Cardiac muscle cell (in vitro differentiated cells and primary cell): Measurements from ENCODE around the gene NOTCH2. TPM values are rescaled to one million over a fixed set of nuclear protein-coding genes. Genes with fewer than 3 reads are reported as not detected.

ENCODE experiments used
- DNase-seq, 2 donors: peaks; one replicate each; pipeline versions ENCODE4 v3.0.0 to v3.0.0-alpha.2; 2010 to 2017; ENCODE audit warnings: low read depth in 1 of 2, low spot score in 1 of 2
- H3K27ac ChIP-seq: fragments of 200-600 bp; sonication (generic); 2 replicates; pipeline ENCODE4 v1.5.1; 2016
- H3K27me3 ChIP-seq: fragments of 200-600 bp; sonication (generic); 2 replicates; pipeline ENCODE4 v1.6.0; 2016; ENCODE audit warnings: control low read depth
- H3K36me3 ChIP-seq: fragments of 200-600 bp; sonication (generic); 2 replicates; pipeline ENCODE4 v1.5.1; 2016; ENCODE audit warnings: control low read depth
- H3K4me1 ChIP-seq: fragments of 200-600 bp; sonication (generic); 2 replicates; pipeline ENCODE4 v1.8.1; 2017; ENCODE audit warnings: low read depth, mild to moderate bottlenecking, mixed run types
- H3K4me3 ChIP-seq: fragments of 200-600 bp; sonication (generic); 2 replicates; pipeline ENCODE4 v1.5.1; 2016; ENCODE audit warnings: mild to moderate bottlenecking
- H3K9me3 ChIP-seq: fragments of 200-600 bp; sonication (generic); 2 replicates; pipeline ENCODE4 v1.5.1; 2017; ENCODE audit warnings: low read depth, mild to moderate bottlenecking, control low read depth
- CTCF ChIP-seq: IDR thresholded peaks from 2 replicates; pipeline ENCODE4 v1.5.1; 2012; ENCODE audit warnings: low read depth, mild to moderate bottlenecking, low read length
- polyA plus RNA-seq: library from polyadenylated mRNA; unstranded; fragments of >200 nt; fragmentation: Nextera tagmentation; extraction: Ambion mirVana; gene quantifications from 2 replicates; pipeline ENCODE4 v1.2.1, GENCODE V29; 2016
- total RNA-seq: library from RNA; depleted of rRNA; stranded (reverse); fragments of >200 nt; gene quantifications from 2 replicates; pipeline ENCODE4 v1.2.3, GENCODE V29; 2016

The NOTCH2 gene
- total and polyA plus RNA-seq, 2 experiments from 2014 or later = 25.6 to 52.3 TPM

GRCh38 chr1:119911775-119912174 lies 157.7 kb downstream of the NOTCH2 start:
- Histone ChIP-seq H3K36me3 (peaks cover 22% of the 10 kb centered on the region), H3K4me3 (no peak overlapping the region), H3K9me3 (no peaks in the 10 kb centered on the region), H3K4me1 (no peaks in the 10 kb centered on the region), H3K27me3 (no peaks in the 10 kb centered on the region), H3K27ac (no peak overlapping the region)
- no peak for TF ChIP-seq CTCF
- DNase-seq = no peak

GRCh38 chr1:119910618-119911017 lies 158.8 kb downstream of the NOTCH2 start:
- H3K36me3 ChIP-seq = peaks cover 11% of the 10 kb centered on the region
- no peaks in the 10 kb centered on the region for H3K27me3 ChIP-seq
- TF ChIP-seq CTCF = no peak
- no peak overlapping the region for H3K27ac ChIP-seq
- no peak overlapping the region for H3K4me3 ChIP-seq
- no peaks in the 10 kb centered on the region for H3K4me1 ChIP-seq
- no peaks in the 10 kb centered on the region for H3K9me3 ChIP-seq
- DNase-seq = no peak

- Histone ChIP-seq H3K36me3 (peaks cover 6% of the 10 kb centered on the region), H3K4me3 (no peak overlapping the region), H3K4me1 (no peaks in the 10 kb centered on the region), H3K27me3 (no peaks in the 10 kb centered on the region), H3K9me3 (no peaks in the 10 kb centered on the region), H3K27ac (no peak overlapping the region)
- no peak for DNase-seq
- TF ChIP-seq CTCF = no peak
These were observed 159.4 kb downstream of the NOTCH2 start for GRCh38 chr1:119909890-119910596.

DNA sequence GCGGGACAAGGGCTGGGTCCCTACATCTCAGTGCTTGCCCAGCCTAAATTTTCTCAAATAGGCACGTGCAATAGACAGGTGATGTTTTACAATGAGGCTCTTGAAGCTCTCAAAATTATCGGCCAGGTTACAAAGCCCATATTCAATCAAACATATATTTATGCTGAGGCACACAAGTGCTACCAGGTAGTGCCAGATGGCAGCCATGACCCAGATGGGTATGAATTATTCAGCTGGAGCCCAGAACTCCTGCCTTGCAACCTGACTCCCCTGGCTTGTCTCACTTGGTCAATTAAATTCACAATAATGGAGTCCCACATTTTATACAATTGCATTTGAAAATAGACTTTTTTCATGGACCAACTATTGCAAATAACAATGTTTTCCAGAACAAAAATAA lies 160.8 kb downstream of the NOTCH2 start:
- TF ChIP-seq CTCF = no peak
- H3K27me3 ChIP-seq = no peaks in the 10 kb centered on the region
- no peak overlapping the region for H3K27ac ChIP-seq
- no peak overlapping the region for H3K4me3 ChIP-seq
- no peaks in the 10 kb centered on the region for H3K36me3 ChIP-seq
- H3K9me3 ChIP-seq = no peaks in the 10 kb centered on the region
- no peak for DNase-seq
- no peaks in the 10 kb centered on the region for H3K4me1 ChIP-seq

DNA sequence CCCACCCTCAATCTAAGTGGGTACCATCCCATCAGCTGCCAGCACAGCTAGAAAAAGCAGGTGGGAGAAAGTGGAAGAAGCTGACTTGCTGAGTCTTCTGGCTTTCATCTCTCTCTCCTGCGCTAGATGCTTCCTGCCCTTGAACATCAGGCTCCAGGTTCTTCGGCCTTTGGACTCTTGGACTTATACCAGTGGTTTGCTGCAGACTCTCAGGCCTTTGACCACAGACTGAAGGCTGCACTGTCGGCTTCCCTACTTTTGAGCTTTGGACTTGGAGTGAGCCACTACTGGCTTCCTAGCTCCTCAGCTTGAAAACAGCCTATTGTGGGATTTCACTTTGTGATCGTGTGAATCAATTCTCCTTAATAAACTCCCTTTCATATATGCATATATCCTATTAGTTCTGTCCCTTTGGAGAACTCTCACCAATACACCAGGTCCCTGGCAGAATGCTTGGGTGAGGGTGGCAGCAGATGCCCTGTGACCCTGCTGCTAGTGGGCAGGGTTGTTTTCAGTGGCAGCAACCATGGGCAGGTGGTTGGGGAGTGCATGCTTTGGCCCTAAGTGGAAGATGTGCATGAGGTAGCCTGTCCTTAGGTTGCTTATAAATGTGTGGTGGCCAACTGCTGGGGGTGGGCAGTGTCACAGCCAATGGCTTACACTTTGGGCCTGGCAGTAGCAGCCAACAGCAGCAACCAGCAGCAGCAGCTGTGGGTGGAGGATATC lies 162.4 kb downstream of the NOTCH2 start:
- H3K36me3 ChIP-seq = no peaks in the 10 kb centered on the region
- no peaks in the 10 kb centered on the region for H3K9me3 ChIP-seq
- no peaks in the 10 kb centered on the region for H3K4me1 ChIP-seq
- H3K27ac ChIP-seq = no peak overlapping the region
- H3K27me3 ChIP-seq = no peaks in the 10 kb centered on the region
- TF ChIP-seq CTCF = no peak
- no peak for DNase-seq
- H3K4me3 ChIP-seq = no peak overlapping the region
